ENCODE results near the gene MARCHF9.

DNA sequence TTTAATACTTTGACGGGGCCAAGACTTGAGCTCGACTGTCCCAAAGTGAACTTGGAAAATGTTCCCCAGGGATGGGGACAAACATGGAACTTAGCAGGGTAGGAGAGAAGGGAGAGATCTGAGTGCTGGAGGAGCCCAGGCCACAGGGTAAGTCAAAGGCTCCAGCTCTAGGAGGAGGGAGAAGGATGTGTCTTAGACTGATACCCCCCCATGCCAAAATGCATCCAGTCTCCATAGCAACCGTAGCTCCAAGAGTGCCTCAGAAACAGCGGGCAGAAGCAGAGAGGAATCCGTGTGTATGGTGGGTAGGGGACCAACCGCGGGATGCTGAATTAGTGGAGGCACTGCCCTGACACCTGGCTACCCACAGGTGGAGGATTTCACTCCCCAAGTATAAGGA lies 15.5 kb upstream of the MARCHF9 start:
- TF ChIP-seq POLR2A (IDR thresholded peaks at IDR 0.05) = no peak
- TF ChIP-seq, protein P1, sequence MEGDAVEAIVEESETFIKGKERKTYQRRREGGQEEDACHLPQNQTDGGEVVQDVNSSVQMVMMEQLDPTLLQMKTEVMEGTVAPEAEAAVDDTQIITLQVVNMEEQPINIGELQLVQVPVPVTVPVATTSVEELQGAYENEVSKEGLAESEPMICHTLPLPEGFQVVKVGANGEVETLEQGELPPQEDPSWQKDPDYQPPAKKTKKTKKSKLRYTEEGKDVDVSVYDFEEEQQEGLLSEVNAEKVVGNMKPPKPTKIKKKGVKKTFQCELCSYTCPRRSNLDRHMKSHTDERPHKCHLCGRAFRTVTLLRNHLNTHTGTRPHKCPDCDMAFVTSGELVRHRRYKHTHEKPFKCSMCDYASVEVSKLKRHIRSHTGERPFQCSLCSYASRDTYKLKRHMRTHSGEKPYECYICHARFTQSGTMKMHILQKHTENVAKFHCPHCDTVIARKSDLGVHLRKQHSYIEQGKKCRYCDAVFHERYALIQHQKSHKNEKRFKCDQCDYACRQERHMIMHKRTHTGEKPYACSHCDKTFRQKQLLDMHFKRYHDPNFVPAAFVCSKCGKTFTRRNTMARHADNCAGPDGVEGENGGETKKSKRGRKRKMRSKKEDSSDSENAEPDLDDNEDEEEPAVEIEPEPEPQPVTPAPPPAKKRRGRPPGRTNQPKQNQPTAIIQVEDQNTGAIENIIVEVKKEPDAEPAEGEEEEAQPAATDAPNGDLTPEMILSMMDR (IDR thresholded peaks at IDR 0.05) = no peak
